ENCODE results near the gene ELF4. TPM values are rescaled to one million over a fixed set of nuclear protein-coding genes. Genes with fewer than 3 reads are reported as not detected.

The ELF4 gene
- polyA plus RNA-seq, 1 donor from 2014 or later, result not detected

DNA sequence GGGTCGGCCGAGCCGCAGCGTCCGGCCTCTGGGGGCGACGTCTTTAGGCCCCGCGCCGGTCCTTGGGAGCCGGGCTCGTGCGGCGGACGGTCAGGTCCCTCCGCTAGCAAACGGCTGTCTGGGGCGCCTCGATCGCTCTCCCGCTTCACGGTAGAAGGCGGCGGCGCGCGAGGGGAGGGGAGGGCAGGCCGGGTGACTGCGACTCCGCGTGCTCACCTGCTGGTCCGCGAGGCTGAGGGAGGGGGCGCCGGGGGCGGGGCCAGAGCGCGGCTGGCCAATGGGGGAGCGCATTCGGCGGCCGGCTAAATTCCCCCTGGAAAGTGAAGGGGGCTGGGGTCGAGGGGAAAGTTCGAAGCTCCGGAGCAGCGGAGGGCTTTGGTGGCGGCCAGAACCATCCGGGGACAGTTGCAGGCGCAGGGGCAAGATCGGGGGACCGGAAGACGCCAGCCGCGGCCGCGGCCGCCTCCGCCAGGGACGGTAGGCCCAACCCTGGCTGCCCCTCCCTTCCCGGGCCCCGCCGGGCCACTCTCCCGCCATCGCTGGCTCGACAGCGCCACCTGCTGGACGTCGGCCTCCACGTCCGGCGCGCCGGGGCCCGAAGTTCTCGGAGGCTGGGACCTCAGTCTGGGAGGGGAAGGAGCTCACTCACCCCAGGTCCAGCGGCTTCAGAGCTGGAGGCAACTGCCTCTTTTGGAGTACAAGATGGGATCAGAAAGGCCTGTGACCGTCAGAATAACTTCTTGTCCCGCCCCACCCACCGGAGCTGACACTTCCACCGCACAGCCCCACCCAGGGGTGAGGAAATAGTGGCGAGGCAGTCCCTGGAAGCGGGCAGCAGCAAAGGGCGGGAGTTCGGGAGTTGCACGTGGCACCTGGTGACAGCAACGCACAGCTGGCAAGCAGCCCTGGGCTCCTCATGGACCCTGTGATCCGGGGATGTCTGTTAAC lies 49.9 kb downstream of the ELF4 start:
- Histone ChIP-seq H3K27ac (ENCODE audit: low read length) (no peak overlapping the region), H3K9me3 (ENCODE audit: low read length) (no peaks in the 10 kb centered on the region), H3F3A (ENCODE audit: insufficient read depth, low read length, poor library complexity, severe bottlenecking) (no peaks in the 10 kb centered on the region), H3K27me3 (ENCODE audit: insufficient read depth, low read depth, low read length) (no peaks in the 10 kb centered on the region), H3K9ac (ENCODE audit: low read length) (peak overlapping the region; percentile 12), H4K20me1 (ENCODE audit: insufficient read depth) (no peaks in the 10 kb centered on the region), H3K4me3 (ENCODE audit: low read length) (peak overlapping the region; percentile 65), H3K36me3 (ENCODE audit: insufficient read depth, low read length) (no peaks in the 10 kb centered on the region), H2AFZ (ENCODE audit: low read depth, low read length) (no peak overlapping the region), H3K79me2 (replicated peaks; ENCODE audit: insufficient read depth, low read length) (no peaks in the 10 kb centered on the region), H3K4me2 (ENCODE audit: low read length) (no peak overlapping the region), H3K9me2 (ENCODE audit: insufficient read depth, low read length) (no peaks in the 10 kb centered on the region)
- TF ChIP-seq TAF1 (IDR thresholded peaks at IDR 0.05; ENCODE audit: low read depth) (no peak), MXI1 (conservative IDR thresholded peaks at IDR 0.05; ENCODE audit: poor library complexity, severe bottlenecking) (no peak), EZH2 (IDR thresholded peaks at IDR 0.05; ENCODE audit: borderline replicate concordance, insufficient read depth, low read length, poor library complexity, severe bottlenecking) (no peak), SMC3 (conservative IDR thresholded peaks at IDR 0.05; ENCODE audit: poor library complexity) (peak; percentile 86), POLR2AphosphoS5 (IDR thresholded peaks at IDR 0.05) (no peak), RAD21 (conservative IDR thresholded peaks at IDR 0.05) (peak; percentile 78), REST (IDR thresholded peaks at IDR 0.05; ENCODE audit: borderline replicate concordance) (no peak), EP300 (conservative IDR thresholded peaks at IDR 0.05; ENCODE audit: poor library complexity, severe bottlenecking) (no peak)
- TF ChIP-seq, protein P1, sequence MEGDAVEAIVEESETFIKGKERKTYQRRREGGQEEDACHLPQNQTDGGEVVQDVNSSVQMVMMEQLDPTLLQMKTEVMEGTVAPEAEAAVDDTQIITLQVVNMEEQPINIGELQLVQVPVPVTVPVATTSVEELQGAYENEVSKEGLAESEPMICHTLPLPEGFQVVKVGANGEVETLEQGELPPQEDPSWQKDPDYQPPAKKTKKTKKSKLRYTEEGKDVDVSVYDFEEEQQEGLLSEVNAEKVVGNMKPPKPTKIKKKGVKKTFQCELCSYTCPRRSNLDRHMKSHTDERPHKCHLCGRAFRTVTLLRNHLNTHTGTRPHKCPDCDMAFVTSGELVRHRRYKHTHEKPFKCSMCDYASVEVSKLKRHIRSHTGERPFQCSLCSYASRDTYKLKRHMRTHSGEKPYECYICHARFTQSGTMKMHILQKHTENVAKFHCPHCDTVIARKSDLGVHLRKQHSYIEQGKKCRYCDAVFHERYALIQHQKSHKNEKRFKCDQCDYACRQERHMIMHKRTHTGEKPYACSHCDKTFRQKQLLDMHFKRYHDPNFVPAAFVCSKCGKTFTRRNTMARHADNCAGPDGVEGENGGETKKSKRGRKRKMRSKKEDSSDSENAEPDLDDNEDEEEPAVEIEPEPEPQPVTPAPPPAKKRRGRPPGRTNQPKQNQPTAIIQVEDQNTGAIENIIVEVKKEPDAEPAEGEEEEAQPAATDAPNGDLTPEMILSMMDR (IDR thresholded peaks at IDR 0.05; ENCODE audit: poor library complexity, severe bottlenecking), result peak; percentile 84

- Histone ChIP-seq H3K9me2 (ENCODE audit: insufficient read depth, low read length) (no peaks in the 10 kb centered on the region), H3K36me3 (ENCODE audit: insufficient read depth, low read length) (no peaks in the 10 kb centered on the region), H2AFZ (ENCODE audit: low read depth, low read length) (no peak overlapping the region), H3K27me3 (ENCODE audit: insufficient read depth, low read depth, low read length) (no peaks in the 10 kb centered on the region), H3K4me2 (ENCODE audit: low read length) (no peak overlapping the region), H3K9me3 (ENCODE audit: low read length) (no peaks in the 10 kb centered on the region), H3K9ac (ENCODE audit: low read length) (no peak overlapping the region), H4K20me1 (ENCODE audit: insufficient read depth) (no peaks in the 10 kb centered on the region), H3K4me3 (ENCODE audit: low read length) (no peak overlapping the region), H3F3A (ENCODE audit: insufficient read depth, low read length, poor library complexity, severe bottlenecking) (no peaks in the 10 kb centered on the region), H3K79me2 (replicated peaks; ENCODE audit: insufficient read depth, low read length) (no peaks in the 10 kb centered on the region), H3K27ac (ENCODE audit: low read length) (no peak overlapping the region)
- TF ChIP-seq MXI1 (conservative IDR thresholded peaks at IDR 0.05; ENCODE audit: poor library complexity, severe bottlenecking) (no peak), TAF1 (IDR thresholded peaks at IDR 0.05; ENCODE audit: low read depth) (no peak), RAD21 (conservative IDR thresholded peaks at IDR 0.05) (no peak), POLR2AphosphoS5 (IDR thresholded peaks at IDR 0.05) (no peak), EZH2 (IDR thresholded peaks at IDR 0.05; ENCODE audit: borderline replicate concordance, insufficient read depth, low read length, poor library complexity, severe bottlenecking) (no peak), SMC3 (conservative IDR thresholded peaks at IDR 0.05; ENCODE audit: poor library complexity) (no peak), REST (IDR thresholded peaks at IDR 0.05; ENCODE audit: borderline replicate concordance) (no peak), EP300 (conservative IDR thresholded peaks at IDR 0.05; ENCODE audit: poor library complexity, severe bottlenecking) (no peak)
- TF ChIP-seq, protein P1 (IDR thresholded peaks at IDR 0.05; ENCODE audit: poor library complexity, severe bottlenecking), result no peak
Observed at GRCh38 chrX:130058652-130059051, 51.6 kb downstream of the ELF4 start.

All from neural cell (in vitro differentiated cells).